Measurements from ENCODE around the gene TAS1R3.

The TAS1R3 gene

GRCh38 chr1:1318131-1318652 lies 12.9 kb upstream of the TAS1R3 start:
- in situ Hi-C loops (cut with MboI; ENCODE audit: low pct_unique_long_range_greater_than_20kb, low sequenced_read_pairs) = no loop called here
- DNase-seq = peak; percentile 23

GRCh38 chr1:1318777-1319645 lies 12.1 kb upstream of the TAS1R3 start:
- DNase-seq = no peak
- in situ Hi-C loops (cut with MboI; ENCODE audit: low pct_unique_long_range_greater_than_20kb, low sequenced_read_pairs) = no loop called here

DNA sequence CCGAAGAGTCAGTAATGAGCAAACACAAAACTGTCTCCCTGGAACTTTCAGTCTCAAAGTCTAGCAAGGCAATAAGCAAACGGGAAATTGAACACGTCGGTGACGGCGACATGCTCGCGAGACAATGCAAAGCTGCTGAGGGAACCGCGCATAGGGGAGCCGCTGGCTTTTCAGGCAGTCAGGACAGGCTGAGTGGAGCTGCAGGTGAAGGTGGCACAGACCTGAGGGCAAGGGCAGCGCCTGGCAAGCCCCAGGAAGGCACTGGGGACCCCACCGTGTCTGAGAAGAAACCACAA lies 11.5 kb upstream of the TAS1R3 start:
- no peak for DNase-seq
- in situ Hi-C loops (cut with MboI; ENCODE audit: low pct_unique_long_range_greater_than_20kb, low sequenced_read_pairs) = no loop called here

DNA sequence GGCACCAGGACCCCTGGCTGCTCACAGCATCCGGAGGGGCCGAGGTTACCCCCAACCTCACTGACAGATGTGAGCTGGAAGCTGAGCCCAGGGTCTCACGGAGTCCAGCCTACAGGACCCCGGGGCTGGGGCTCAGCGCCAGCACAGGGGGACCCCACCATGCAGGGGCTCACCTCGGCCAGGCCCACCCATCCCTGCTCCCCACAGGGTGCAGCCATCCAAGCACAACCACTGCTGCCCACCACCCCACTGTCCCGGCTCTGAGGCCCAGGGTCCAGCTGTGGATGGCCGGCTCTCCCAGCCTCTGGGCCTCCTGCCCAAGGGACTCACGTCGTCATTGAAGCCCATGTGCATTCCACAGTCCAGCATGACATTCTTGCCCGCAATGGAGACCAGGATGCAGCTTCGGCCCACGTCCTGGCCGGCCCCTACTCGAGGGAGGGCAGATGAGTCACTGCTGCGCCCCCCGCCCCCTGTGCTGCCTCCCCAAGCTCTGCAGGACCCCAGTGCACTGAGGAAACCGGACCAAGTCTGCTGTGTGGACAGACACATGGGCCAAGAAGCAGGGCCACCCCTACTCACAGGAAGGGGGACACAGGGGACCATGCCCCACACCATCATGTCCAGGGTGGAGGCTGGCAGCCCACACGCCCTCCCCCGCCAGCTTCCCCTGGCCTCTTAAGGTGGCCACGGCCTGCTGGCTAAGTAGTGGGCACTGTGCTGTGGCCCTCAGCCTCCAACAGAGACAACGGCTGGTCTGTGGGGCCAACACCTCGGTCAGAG lies 10.2 kb upstream of the TAS1R3 start:
- DNase-seq = no peak
- in situ Hi-C loops (cut with MboI; ENCODE audit: low pct_unique_long_range_greater_than_20kb, low sequenced_read_pairs) = no loop called here

DNA sequence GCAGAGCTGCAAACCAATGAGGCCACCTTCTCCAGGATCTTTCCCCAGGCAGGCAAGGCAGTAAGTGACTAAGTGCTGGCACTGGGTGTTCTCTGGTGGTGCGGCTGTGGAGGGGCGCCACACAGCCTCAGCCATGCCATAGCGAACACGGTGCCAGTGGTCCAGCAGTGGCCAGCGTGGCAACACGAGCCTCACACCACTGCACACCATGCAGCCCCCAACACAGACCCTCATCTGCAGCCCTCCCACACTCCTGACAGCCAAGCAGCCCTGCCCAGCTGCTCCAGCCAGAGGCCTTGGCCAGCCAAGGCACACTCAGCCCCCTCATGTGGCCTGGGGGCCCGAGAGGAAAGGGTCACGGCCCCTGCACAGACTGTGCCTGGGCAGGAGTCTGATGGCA lies 9.6 kb upstream of the TAS1R3 start:
- in situ Hi-C loops (cut with MboI; ENCODE audit: low pct_unique_long_range_greater_than_20kb, low sequenced_read_pairs) = no loop called here
- DNase-seq = no peak

DNA sequence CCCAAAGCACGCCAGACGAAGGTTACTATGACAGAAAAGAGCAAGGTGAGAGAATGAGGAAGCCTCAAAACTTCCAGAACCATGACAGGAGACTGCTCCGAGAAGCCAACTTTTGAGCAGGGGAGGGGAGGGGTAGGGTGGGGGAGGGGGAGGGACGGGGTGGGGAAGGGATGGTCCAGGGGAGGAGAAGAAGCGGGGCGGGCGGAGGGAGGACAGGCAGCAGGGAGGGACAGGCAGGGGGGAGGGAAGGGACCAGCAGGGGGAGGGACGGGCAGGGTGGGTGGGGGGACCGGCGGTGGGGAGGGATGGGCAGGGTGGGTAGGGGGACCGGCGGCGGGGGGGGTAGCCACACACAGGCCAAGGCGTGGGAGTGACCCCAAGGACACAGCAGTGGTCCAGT lies 8.7 kb upstream of the TAS1R3 start:
- in situ Hi-C loops (cut with MboI; ENCODE audit: low pct_unique_long_range_greater_than_20kb, low sequenced_read_pairs) = no loop called here
- no peak for DNase-seq

DNA sequence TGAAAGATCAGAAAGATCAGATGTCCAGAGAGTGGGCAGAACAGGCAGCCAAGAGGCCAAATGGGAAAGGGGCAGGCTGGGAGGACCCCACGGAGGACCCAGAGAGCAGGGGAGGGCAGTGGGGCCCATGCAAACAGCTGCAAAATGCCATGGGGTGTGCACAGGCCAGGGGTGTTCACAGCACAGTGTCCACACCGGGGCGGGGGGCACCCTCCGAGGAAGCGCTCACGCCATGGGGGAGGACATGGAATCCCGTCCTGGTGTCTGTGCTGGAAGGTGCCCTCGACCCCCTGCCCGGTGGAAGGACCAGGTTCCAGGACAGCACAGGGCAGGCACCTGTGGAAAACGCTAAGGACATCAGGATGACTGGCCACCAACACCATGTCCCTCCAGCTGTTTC lies 8.1 kb upstream of the TAS1R3 start:
- DNase-seq = no peak

DNA sequence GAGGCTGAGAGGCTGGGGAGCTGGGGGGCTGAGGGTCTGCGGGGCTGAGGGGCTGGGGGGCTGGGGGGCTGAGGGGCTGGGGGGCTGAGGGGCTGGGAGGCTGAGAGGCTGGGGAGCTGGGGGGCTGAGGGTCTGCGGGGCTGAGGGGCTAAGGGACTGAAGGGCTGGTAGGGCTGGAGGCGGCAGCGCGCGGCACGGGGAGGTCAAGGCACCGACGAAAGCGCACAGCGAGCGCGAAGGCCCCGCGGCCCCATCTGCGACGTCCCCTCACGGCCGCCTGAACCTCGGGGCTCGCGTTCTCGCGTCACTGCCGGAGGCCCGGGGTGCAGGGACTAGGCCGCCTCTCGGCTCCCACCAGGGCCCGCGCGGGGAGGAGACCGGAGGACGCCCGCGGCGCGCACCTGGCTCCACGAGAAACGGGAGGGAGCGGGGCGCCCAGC lies 7.0 kb upstream of the TAS1R3 start:
- in situ Hi-C loops (cut with MboI; ENCODE audit: low pct_unique_long_range_greater_than_20kb, low sequenced_read_pairs) = no loop called here
- DNase-seq = no peak

More for the DNA sequence above, 8.1 kb upstream of the TAS1R3 start:
- in situ Hi-C loops (cut with MboI; ENCODE audit: low pct_unique_long_range_greater_than_20kb, low sequenced_read_pairs) = no loop called here

GRCh38 chr1:1324524-1325287 lies 6.4 kb upstream of the TAS1R3 start, which contains the start of the genes CPTP and INTS11:
CPTP (plus strand) TSS chr1:1324802; CDS start chr1:1326911, 2,109 bp downstream.
INTS11 (minus strand) TSS chr1:1324660; CDS start chr1:1324608, 52 bp downstream.
- DNase-seq = peak; percentile 80
- in situ Hi-C loops (cut with MboI; ENCODE audit: low pct_unique_long_range_greater_than_20kb, low sequenced_read_pairs) = no loop called here

GRCh38 chr1:1325288-1326074 lies 5.6 kb upstream of the TAS1R3 start:
- DNase-seq = no peak
- in situ Hi-C loops (cut with MboI; ENCODE audit: low pct_unique_long_range_greater_than_20kb, low sequenced_read_pairs) = no loop called here

DNA sequence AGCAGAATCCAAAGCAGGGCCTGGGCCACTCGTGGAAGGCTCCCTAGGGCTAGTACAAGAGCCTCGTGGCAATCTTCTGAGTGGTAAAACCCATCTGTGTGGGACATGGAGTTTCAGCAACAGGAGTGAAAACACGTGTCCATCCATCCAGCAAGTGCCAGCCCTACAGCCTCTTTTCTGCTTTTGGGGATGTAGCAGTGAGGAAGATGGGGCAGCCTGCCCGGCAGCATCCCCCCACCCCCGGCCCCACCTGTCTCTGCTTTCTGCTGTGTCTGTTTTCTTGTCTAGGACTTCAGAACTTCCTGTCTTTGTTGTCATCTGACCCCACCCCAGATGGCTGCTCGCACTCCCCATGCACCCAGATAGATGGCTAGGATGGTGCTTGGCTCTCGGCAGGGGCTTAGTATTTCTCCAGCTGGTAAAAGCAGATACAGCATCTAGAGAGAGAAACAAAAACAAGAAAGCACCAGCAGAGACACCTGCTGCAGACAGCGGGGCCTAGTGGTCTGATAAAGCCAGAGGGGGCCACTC lies 4.9 kb upstream of the TAS1R3 start:
- DNase-seq = no peak

DNA sequence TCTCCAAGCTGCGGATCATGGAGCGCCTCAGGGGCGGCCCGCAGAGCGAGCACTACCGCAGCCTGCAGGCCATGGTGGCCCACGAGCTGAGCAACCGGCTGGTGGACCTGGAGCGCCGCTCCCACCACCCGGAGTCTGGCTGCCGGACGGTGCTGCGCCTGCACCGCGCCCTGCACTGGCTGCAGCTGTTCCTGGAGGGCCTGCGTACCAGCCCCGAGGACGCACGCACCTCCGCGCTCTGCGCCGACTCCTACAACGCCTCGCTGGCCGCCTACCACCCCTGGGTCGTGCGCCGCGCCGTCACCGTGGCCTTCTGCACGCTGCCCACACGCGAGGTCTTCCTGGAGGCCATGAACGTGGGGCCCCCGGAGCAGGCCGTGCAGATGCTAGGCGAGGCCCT lies 3.8 kb upstream of the TAS1R3 start:
- in situ Hi-C loops (cut with MboI; ENCODE audit: low pct_unique_long_range_greater_than_20kb, low sequenced_read_pairs) = no loop called here
- DNase-seq = no peak

More for the DNA sequence above, 4.9 kb upstream of the TAS1R3 start:
- in situ Hi-C loops (cut with MboI; ENCODE audit: low pct_unique_long_range_greater_than_20kb, low sequenced_read_pairs) = no loop called here

GRCh38 chr1:1328254-1328653 lies 2.8 kb upstream of the TAS1R3 start:
- in situ Hi-C loops (cut with MboI; ENCODE audit: low pct_unique_long_range_greater_than_20kb, low sequenced_read_pairs) = no loop called here

DNA sequence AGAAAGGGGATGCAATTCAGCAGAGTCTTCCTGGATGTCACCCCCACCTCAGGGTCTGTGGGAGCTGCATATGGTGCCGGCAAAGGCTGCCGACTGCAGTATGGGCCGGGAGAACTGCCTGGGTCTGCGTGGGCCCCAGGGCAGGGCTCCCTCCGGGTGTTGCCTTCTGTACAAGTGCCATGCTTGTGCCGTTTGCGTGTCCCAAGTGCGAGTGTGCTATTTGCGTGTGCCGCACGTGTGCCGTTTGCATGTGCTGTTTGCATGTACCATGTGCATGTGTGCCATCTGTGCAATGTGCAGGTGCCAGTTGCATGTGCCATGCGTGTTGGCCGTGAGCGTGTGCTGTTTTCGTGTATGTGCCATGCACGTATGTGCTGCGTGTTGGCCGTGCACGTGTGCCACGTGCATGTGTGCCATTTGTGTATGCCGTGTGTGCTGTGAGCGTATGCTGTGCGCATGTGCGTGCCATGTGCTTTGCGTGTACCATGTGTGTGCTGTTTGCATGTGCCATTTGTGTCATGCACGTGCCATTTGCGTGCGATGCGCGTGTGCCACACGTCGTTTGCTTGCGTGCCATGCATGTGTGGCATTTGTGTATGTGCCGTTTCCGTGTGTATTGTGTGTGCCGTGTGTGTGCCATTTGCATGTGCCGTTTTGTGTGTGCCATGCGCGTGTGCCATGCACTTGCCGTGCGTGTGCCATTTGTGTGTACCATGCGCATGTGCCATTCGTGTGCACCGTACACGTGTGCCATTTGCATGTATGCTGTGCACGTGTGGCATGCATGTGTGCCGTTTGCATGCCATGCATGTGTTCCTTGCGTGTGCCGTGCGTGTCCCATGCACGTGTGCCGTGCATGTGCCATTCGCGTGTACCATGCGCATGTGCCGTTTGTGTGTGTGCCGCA lies 1.5 kb upstream of the TAS1R3 start:
- no peak for DNase-seq
- in situ Hi-C loops (cut with MboI; ENCODE audit: low pct_unique_long_range_greater_than_20kb, low sequenced_read_pairs) = no loop called here

More at GRCh38 chr1:1328254-1328653, 2.8 kb upstream of the TAS1R3 start:
- DNase-seq = no peak

- no peak for DNase-seq
- in situ Hi-C loops (cut with MboI; ENCODE audit: low pct_unique_long_range_greater_than_20kb, low sequenced_read_pairs) = no loop called here
Observed at GRCh38 chr1:1330366-1331067, 563 bp upstream of the TAS1R3 start.

GRCh38 chr1:1332031-1332755 lies 1.1 kb downstream of the TAS1R3 start:
- DNase-seq = no peak
- in situ Hi-C loops (cut with MboI; ENCODE audit: low pct_unique_long_range_greater_than_20kb, low sequenced_read_pairs) = no loop called here

All from KBM-7 (cell line).